HG02623 (cell line): ENCODE results near the gene DBP.

Experiments used
- ATAC-seq: cut with Tn5 transposase; IDR thresholded peaks from one replicate; pipeline ENCODE4 v1.9.1; 2021; ENCODE audit warnings: moderate library complexity; ENCODE audit not compliant: unreplicated experiment

Gene DBP

DNA sequence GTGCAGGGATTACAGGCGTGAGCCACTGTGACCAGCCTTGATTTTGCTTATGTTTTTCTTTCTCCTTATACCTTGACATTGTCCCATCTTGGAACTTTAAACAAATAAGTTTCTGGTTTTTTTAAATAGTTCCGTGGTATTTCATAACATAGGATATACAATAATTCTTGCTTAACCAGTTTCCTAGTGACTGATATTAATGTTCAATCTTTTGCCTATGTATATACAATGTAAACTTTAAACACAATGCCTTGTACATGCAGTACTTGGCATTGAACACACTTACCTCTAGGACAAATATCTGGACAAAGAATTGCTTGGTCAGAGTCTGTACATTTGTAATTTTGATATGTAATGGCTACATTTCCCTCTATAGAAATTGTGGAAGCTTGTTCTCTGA lies 55.0 kb downstream of the DBP start:
- ATAC-seq = no peak
